GM23338 (cell line): ENCODE data around the gene DPF3. TPM values are rescaled to one million over a fixed set of nuclear protein-coding genes. Genes with fewer than 3 reads are reported as not detected.

Source experiments
- ATAC-seq: fragments of 200-7000 bp; cut with Tn5 transposase; 3 replicates; pipeline ENCODE4 v1.9.1; 2020
- DNase-seq: peaks from one replicate; pipeline ENCODE4 v3.0.0-alpha.2; 2015; ENCODE audit warnings: low spot score
- H2AFZ ChIP-seq: fragments of 200-600 bp; sonication (generic); 2 replicates; pipeline ENCODE4 v1.8.0; 2016; ENCODE audit warnings: antibody characterized with exemption, mild to moderate bottlenecking, moderate library complexity
- H3F3A ChIP-seq: fragments of 200-600 bp; sonication (generic); replicated peaks from 2 replicates; pipeline ENCODE4 v1.8.0; 2017; ENCODE audit warnings: antibody characterized with exemption, mixed run types, low read depth
- H3K27ac ChIP-seq: fragments of 200-600 bp; sonication (generic); 2 replicates; pipeline ENCODE4 v1.6.1; 2016; ENCODE audit warnings: low read depth
- H3K27me3 ChIP-seq: fragments of 200-600 bp; sonication (generic); 2 replicates; pipeline ENCODE4 v1.8.0; 2016; ENCODE audit warnings: mild to moderate bottlenecking, mixed run types, moderate library complexity; ENCODE audit not compliant: insufficient read depth
- H3K36me3 ChIP-seq: fragments of 200-600 bp; sonication (generic); 2 replicates; pipeline ENCODE4 v1.8.0; 2016; ENCODE audit warnings: mild to moderate bottlenecking; ENCODE audit not compliant: insufficient read depth
- H3K4me1 ChIP-seq: fragments of 200-600 bp; sonication (generic); 2 replicates; pipeline ENCODE4 v1.8.0; 2016; ENCODE audit warnings: mild to moderate bottlenecking, moderate library complexity; ENCODE audit not compliant: insufficient read depth
- H3K4me2 ChIP-seq: fragments of 200-600 bp; sonication (generic); 2 replicates; pipeline ENCODE4 v1.7.1; 2017; ENCODE audit warnings: mixed run types
- H3K4me3 ChIP-seq: fragments of 200-600 bp; sonication (generic); 2 replicates; pipeline ENCODE4 v1.6.1; 2016; ENCODE audit warnings: mixed run types
- H3K79me2 ChIP-seq: fragments of 200-600 bp; sonication (generic); replicated peaks from 2 replicates; pipeline ENCODE4 v1.8.0; 2017; ENCODE audit warnings: mild to moderate bottlenecking; ENCODE audit not compliant: insufficient read depth
- H3K9me2 ChIP-seq: fragments of 200-600 bp; sonication (generic); 2 replicates; pipeline ENCODE4 v1.8.0; 2017; ENCODE audit not compliant: insufficient read depth
- H4K20me1 ChIP-seq: fragments of 200-600 bp; sonication (generic); replicated peaks from 2 replicates; pipeline ENCODE4 v1.8.0; 2017; ENCODE audit warnings: mild to moderate bottlenecking; ENCODE audit not compliant: insufficient read depth
- H3K27ac Mint-ChIP-seq: 2 replicates; pipeline ENCODE4 v1.8.0; 2020; ENCODE audit warnings: inconsistent platforms, mild to moderate bottlenecking, moderate library complexity, mixed read lengths
- H3K27me3 Mint-ChIP-seq: 3 replicates; pipeline ENCODE4 v1.8.0; 2022; ENCODE audit warnings: low read depth, mild to moderate bottlenecking, moderate library complexity, mixed read lengths, inconsistent platforms; ENCODE audit not compliant: insufficient read depth, poor library complexity
- H3K36me3 Mint-ChIP-seq: 3 replicates; pipeline ENCODE4 v1.8.0; 2021; ENCODE audit warnings: low read depth, mild to moderate bottlenecking, inconsistent platforms, moderate library complexity, mixed read lengths
- H3K4me1 Mint-ChIP-seq: 3 replicates; pipeline ENCODE4 v1.8.0; 2020; ENCODE audit warnings: mild to moderate bottlenecking, inconsistent platforms, mixed read lengths
- H3K4me3 Mint-ChIP-seq: 3 replicates; pipeline ENCODE4 v1.8.0; 2021; ENCODE audit warnings: moderate library complexity, mild to moderate bottlenecking, inconsistent platforms, mixed read lengths
- H3K9me3 Mint-ChIP-seq: 3 replicates; pipeline ENCODE4 v1.8.0; 2020; ENCODE audit warnings: moderate library complexity, mild to moderate bottlenecking, inconsistent platforms, mixed read lengths
- CREB1 ChIP-seq: fragments of 250-450 bp; sonication (Bioruptor Pico); IDR thresholded peaks from 2 replicates; pipeline ENCODE4 v1.5.0; 2020; ENCODE audit warnings: low read depth, mild to moderate bottlenecking, moderate library complexity
- CTCF ChIP-seq, 2 experiments: fragments of 200-600 bp in 1 of 2; sonication (generic) in 1 of 2; conservative IDR thresholded peaks; 2 replicates each; pipeline versions ENCODE4 v1.5.1 to v1.6.1; 2016 to 2017; ENCODE audit warnings: antibody characterized with exemption in 2 of 2, low read depth in 2 of 2, mild to moderate bottlenecking in 2 of 2, moderate library complexity in 1 of 2
- ETS1 ChIP-seq: IDR thresholded peaks from 2 replicates; pipeline ENCODE4 v1.6.1; 2016; ENCODE audit warnings: antibody characterized with exemption
- EZH2 ChIP-seq: fragments of 200-600 bp; sonication (generic); IDR thresholded peaks from one replicate; pipeline ENCODE4 v1.8.0; 2017; ENCODE audit warnings: antibody characterized with exemption, mild to moderate bottlenecking, low read depth; ENCODE audit not compliant: unreplicated experiment
- NANOG ChIP-seq: IDR thresholded peaks from 2 replicates; pipeline ENCODE4 v1.6.1; 2016; ENCODE audit warnings: antibody characterized with exemption, borderline replicate concordance
- REST ChIP-seq: IDR thresholded peaks from one replicate; pipeline ENCODE4 v1.6.1; 2018; ENCODE audit warnings: antibody characterized with exemption; ENCODE audit not compliant: unreplicated experiment
- STAT1 ChIP-seq: IDR thresholded peaks from one replicate; pipeline ENCODE4 v1.6.1; 2016; ENCODE audit warnings: antibody characterized with exemption; ENCODE audit not compliant: unreplicated experiment
- ZNF114 ChIP-seq: fragments of 250-450 bp; sonication (Bioruptor Pico); IDR thresholded peaks from 2 replicates; pipeline ENCODE4 v1.5.0; 2020; ENCODE audit warnings: mild to moderate bottlenecking, moderate library complexity
- ZNF331 ChIP-seq: fragments of 250-450 bp; sonication (Bioruptor Pico); IDR thresholded peaks from 2 replicates; pipeline ENCODE4 v1.5.0; 2020; ENCODE audit warnings: low read depth, mild to moderate bottlenecking, moderate library complexity
- ZNF462 ChIP-seq: fragments of 250-450 bp; sonication (Bioruptor Pico); IDR thresholded peaks from 2 replicates; pipeline ENCODE4 v1.5.0; 2020; ENCODE audit warnings: mild to moderate bottlenecking, moderate library complexity
- polyA plus RNA-seq: library from polyadenylated mRNA; unstranded; fragments of >200 nt; fragmentation: Nextera tagmentation; extraction: Ambion mirVana; gene quantifications from 2 replicates; pipeline ENCODE4 v1.2.1, GENCODE V29; 2016
- total RNA-seq: library from RNA; depleted of rRNA; stranded (reverse); fragments of >200 nt; shearing (Covaris generic); gene quantifications from 2 replicates; pipeline ENCODE4 v1.2.3, GENCODE V29; 2014

Gene DPF3
- total and polyA plus RNA-seq, 2 experiments from 2014 or later = 0.18 to 1.0 TPM

- Mint-ChIP-seq H3K36me3 (no peaks in the 10 kb centered on the region), H3K4me3 (no peak overlapping the region)
- H3K27ac ChIP-seq = no peak overlapping the region
Observed at GRCh38 chr14:72830356-72830755, 63.5 kb downstream of the DPF3 start.

More at GRCh38 chr14:72830356-72830755, 63.5 kb downstream of the DPF3 start:
- Histone ChIP-seq H3K36me3 (no peaks in the 10 kb centered on the region), H4K20me1 (no peaks in the 10 kb centered on the region), H2AFZ (peak overlapping the region; percentile 88), H3K4me2 (no peak overlapping the region), H3K4me3 (no peak overlapping the region), H3F3A (no peaks in the 10 kb centered on the region), H3K4me1 (peaks cover 6% of the 10 kb centered on the region; the same call in 1 of the 2 replicates), H3K79me2 (no peaks in the 10 kb centered on the region), H3K27me3 (no peaks in the 10 kb centered on the region), H3K9me2 (0 out of 2 replicates have a peak, but pooled peaks cover 6% of the 10 kb centered on the region)
- Mint-ChIP-seq H3K9me3 (no peaks in the 10 kb centered on the region), H3K4me1 (peaks cover 12% of the 10 kb centered on the region), H3K27me3 (peaks cover 10% of the 10 kb centered on the region), H3K27ac (no peak overlapping the region)
- TF ChIP-seq REST = no peak
- no peak for TF ChIP-seq ZNF462 (CRISPR knock-in tag)
- no peak for TF ChIP-seq STAT1
- TF ChIP-seq ZNF114 (CRISPR knock-in tag) = no peak
- TF ChIP-seq CREB1 (CRISPR knock-in tag) = no peak
- TF ChIP-seq EZH2 = no peak
- no peak for TF ChIP-seq CTCF (conservative IDR thresholded peaks at IDR 0.05; ENCODE audit: low read depth in 2 of 2)
- TF ChIP-seq NANOG = no peak
- TF ChIP-seq ETS1 = no peak
- no peak for TF ChIP-seq ZNF331 (CRISPR knock-in tag)
- DNase-seq (no peak), ATAC-seq (no peak; the same call in 2 of the 3 replicates)
